LNCAP (cell line): ENCODE measurements around the gene CCDC74A.
"Not testable (repeated sequence)": the region's sequence is repeated elsewhere in the genome, so short reads cannot be mapped to it uniquely, and the experiment has no call there.

Source experiments
- TF ChIP-seq, protein P1 (sequence below): fragments of 450-650 bp; IDR thresholded peaks from 2 replicates; pipeline ENCODE4 v1.5.1; 2017; ENCODE audit warnings: mild to moderate bottlenecking

CCDC74A gene

DNA sequence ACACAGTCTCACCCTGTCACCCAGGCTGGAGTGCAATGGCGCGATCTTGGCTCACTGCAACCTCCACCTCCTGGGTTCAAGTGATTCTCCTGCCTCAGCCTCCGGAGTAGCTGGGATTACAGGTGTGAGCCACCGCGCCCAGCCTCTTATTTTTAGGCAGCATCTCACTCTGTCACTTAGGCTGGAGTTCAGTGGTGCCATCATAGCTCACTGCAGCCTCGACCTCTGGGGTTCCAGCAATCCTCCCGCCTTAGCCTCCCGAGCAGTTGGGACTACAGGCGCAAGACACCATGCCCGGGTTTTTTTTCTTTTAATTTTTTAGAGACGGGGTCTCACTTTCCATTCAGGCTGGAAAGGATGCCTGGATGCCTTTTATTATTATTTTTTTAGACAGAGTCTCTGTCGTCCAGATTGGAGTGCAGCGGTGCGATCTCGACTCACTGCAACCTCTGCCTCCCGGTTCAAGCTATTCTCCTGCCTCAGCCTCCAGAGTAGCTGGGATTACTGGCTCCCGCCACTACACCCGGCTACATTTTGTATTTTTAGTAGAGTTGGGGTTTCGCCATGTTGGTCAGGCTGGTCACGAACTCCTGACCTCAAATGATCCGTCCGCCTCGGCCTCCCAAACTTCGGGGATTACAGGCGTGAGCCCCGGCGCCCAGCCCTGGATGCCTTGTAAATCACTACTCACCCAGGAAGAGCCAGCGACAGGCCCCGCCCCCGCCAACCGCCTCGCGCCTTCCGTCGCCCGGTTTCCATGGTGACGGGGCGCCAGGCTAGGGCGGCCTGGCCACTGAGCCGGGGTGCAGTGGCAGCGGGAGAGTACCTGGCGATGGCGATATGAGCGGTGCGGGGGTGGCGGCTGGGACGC, at the start of gene CCDC74A:
CCDC74A (plus strand) TSS at position 758 of the 871 bp plus-strand sequence; CDS start at position 841, 83 bp downstream.
- TF ChIP-seq, protein P1, sequence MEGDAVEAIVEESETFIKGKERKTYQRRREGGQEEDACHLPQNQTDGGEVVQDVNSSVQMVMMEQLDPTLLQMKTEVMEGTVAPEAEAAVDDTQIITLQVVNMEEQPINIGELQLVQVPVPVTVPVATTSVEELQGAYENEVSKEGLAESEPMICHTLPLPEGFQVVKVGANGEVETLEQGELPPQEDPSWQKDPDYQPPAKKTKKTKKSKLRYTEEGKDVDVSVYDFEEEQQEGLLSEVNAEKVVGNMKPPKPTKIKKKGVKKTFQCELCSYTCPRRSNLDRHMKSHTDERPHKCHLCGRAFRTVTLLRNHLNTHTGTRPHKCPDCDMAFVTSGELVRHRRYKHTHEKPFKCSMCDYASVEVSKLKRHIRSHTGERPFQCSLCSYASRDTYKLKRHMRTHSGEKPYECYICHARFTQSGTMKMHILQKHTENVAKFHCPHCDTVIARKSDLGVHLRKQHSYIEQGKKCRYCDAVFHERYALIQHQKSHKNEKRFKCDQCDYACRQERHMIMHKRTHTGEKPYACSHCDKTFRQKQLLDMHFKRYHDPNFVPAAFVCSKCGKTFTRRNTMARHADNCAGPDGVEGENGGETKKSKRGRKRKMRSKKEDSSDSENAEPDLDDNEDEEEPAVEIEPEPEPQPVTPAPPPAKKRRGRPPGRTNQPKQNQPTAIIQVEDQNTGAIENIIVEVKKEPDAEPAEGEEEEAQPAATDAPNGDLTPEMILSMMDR, result not testable (repeated sequence)

DNA sequence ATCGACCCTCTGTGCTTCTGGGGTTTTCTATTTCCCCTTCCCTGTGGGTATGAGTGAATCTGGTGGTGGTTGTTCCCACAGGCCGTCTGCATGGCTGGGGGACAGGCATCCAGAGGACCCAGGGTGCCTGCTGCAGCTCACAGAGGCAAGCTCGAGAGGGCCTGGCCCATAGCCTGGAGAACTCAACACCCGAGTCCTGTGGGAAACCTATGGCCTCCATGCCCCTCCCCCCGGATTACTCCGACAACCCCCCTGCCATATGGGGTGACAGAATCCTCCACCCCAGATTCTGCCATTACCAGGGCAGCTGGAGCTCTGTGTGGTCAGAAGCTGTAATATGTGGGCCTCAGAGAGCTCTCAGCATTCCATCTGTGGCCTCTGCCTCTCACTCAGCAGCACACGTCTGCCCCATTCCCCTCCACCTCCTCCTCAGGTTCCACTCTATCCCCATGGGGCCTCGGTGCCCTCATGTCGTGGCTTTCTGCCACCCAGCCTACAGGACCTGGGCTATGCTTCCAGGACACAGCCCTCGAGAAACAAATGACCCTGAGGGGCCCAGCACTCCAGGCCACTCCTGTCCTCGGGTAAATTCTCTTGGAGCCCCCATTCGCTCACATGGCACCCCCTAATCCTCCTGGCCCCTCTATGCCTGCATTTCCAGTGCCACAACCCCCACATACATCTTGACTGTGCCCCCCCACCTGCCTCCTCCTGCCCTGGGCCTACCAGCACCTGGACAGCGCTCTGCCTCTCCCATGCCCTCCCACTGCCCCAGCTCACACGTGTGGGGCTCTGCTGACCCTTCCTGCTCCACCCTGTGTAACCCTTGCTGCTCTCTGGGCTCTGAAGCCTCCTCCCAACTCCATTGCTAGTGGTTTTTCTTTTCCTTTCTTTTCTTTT, 39.1 kb upstream of the CCDC74A start:
- TF ChIP-seq, protein P1, result no peak

DNA sequence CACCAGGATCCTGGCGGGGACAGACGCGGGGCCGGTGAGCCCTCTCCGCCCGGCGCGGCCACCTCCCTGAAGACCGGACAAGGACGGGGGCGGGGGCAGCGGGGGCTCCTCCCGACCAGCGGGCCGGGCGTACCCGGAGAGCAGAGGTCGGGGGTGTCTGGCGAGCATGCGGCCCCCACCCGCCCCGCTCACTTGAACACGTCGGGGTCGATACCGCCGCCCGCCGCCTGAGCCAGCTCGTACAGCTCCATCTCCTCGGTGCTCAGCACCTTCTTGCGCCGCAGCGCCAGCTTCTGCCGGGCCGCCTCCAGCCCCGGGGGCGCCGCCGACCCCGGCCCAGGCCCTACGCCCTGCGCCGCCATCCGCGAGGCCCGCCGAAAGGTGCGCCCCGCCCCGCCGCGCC, 35.7 kb upstream of the CCDC74A start, which contains the start of gene MZT2A:
MZT2A (minus strand) TSS at position 383 of the 403 bp plus-strand sequence; CDS start at position 362, 21 bp downstream.
- TF ChIP-seq, protein P1, result not testable (repeated sequence)

DNA sequence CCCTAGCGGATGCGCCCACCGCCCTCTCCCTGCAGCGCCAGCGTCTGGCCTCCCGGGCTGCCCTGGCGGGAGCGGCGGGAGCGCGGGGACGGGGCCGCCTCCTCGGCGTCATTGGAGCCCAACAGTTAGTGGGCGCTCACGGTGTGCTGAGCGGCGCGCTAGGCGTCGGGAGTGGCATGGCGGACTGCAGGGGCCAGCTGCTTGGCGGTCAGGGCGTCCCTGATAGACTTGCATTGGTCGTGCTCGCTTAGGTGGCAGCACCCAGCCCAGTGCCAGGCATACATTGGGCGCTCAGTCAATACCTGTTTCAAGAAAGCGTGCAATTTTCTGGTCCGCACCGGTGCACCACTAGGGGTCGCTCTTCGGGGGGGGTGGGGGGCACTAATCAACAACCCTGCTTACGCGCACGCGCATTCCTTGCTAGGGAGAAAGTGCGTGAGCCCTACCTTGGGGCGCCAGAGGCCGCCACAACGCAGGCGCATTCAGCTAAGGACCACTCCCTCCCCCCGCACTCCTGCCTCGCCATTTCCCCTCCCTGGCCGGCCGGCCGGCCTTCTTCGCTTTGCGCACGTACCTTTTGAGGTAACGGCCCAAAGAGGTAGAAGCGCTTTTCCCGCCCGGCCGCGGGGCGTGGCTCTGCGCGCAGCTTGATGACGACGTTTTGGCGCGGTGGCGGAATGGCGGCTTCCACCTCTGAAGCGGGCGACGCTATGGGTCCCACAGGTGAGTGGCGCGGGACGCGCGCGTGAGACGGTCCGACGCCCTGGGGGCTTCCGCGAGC, 35.1 kb upstream of the CCDC74A start:
- TF ChIP-seq, protein P1, result peak; percentile 82

DNA sequence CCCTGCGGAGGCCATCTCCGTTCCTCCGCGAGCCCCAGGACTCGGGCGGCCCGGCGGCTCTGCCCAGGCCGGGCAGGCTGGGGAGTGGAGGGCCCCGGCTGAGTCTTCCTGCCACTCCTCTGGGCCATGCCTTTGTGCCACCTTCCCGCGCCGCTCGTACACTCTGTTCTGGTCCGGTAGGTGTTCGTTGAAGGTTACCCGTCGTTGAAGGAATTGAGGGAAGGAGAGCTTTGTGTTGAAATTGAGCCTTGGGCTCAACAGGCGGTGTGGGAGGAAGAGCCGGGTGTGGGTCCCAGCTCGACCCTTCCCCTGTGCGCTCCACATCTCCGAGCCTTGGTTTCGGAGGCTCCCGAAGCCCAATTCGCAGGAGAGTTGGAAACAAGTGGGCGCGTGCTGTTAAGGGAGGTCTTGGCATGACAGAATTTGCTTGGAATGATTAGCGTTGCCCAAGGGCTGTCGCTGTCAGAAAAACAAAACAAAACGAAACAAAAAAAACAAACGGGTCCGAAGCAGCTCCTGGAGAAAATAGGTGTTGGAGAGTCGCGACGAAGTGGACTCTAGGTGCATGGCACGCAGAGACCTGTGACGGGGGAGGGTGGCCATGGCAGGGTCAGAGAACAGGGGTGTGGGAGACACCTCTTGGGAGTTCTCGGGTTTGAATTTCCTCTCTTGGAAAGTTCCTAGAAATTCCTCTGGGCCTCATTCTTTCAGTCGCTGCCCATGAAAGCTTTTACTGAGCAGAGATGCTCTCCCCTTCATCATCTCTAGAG, 34.3 kb upstream of the CCDC74A start:
- TF ChIP-seq, protein P1, result no peak

DNA sequence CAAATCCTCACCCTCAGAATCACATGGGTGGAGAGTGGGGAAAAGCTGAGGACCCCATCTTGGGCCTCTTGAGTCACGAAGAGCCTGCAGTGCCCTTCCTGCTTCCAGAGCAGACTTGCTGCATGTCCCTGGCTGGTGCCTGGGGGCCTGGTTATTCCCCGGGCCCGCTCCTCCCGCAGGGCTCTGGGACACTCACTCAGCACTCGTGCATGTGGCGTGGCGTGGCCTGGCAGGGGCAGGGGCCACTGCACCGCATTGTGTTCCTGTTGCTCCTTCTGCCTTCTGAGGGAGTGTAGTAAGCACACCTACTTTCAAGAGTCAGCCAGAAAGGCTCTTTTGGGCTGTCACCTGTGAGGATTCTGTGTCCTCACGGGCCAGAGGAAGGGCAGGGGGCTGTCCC, 18.1 kb upstream of the CCDC74A start:
- TF ChIP-seq, protein P1, result no peak
